RPMI7951 (cell line): ENCODE results near the gene TAP2. TPM values are rescaled to one million over a fixed set of nuclear protein-coding genes. Genes with fewer than 3 reads are reported as not detected.

ENCODE experiments used
- DNase-seq: peaks from one replicate; pipeline ENCODE4 v3.0.0-alpha.2; 2012; ENCODE audit warnings: low read depth
- total RNA-seq: library from RNA; depleted of rRNA; stranded (reverse); fragments of >200 nt; shearing (Covaris generic); gene quantifications from 2 replicates; pipeline ENCODE4 v1.2.3, GENCODE V29; 2014

Gene TAP2
- total RNA-seq, 1 experiment from 2014 or later, result 18.3 TPM

- peak; percentile 63 for DNase-seq
Measured at GRCh38 chr6:32854376-32855178, 16.0 kb upstream of the TAP2 start.

- DNase-seq, result peak; percentile 94
Measured at GRCh38 chr6:32853541-32854375, 15.2 kb upstream of the TAP2 start, which contains the start of the genes PSMB9 and TAP1. Gene PSMB9 (plus strand): TSS chr6:32854192. CDS start chr6:32854230, 38 bp downstream. Gene TAP1 (minus strand): TSS chr6:32853704. CDS start chr6:32853636, 68 bp downstream.

DNA sequence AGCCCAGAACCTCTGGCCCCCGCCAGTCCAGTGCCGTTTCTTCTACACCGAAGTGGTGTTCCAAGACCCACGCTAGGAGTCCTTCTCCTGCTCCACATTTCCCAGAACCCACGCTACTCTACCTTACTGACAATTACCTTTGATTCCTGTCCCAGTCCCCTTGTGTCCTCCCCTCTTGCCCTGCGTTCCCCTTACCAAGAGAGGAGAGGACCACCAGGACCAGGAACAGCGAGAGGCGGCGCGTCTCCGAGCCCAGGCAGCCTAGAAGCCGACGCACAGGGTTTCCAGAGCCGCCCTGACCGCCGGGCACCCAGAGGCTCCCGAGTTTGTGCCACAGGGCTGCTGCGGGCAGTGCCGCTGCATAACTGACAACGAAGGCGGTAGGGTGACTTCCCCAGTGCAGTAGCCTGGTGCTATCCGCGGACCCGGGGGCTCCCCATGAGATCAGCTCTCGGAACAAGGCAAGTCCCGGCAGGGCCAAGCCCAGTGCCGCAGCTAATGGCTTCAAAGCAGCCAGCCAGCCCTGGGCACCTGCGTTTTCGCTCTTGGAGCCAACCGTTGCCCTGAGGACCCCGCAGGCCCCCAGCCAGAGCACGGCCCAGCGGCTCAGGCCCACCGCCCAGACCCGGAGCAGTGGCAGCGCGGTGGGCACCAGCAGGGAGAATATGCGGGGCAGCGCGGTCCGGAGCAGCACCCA lies 14.5 kb upstream of the TAP2 start:
- peak; percentile 51 for DNase-seq

DNA sequence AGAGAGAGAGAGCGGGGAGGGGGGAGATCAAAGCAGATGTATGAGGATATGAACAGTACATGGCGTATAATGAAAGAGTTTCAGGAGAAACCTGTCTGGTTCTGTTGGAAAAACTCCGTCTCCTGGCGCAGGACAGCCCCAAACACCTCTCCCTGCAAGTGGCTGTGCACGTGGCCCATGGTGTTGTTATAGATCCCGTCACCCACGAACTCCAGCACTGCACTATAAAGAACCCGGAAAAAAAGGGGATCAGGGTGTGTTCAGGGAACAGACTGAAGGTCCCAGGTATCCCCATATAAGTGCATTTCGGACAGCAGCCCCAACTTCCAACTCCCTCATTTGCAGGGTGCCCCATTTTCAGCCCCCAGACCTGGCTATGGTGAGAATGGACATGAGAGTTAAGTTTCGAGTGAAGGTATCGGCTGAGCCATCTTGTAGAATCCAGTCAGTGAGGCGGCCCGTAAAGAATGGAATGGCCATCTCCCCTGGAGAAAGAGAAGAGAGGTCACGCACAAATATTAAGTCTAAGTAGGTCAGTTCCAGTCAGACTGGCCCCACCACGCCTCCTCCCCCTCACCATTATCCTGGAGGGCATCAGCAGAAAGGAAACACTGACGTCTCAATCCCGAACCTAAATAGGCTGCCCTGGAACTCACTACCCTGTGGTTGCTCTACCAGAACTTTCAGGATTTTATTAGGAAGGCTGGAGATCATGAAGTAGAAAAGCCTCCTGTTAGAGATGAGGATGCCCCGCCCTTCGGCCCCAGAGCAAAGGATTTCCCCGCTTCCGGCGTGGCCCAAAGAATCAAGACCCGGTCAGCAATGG lies 13.7 kb upstream of the TAP2 start:
- peak; percentile 26 for DNase-seq

DNA sequence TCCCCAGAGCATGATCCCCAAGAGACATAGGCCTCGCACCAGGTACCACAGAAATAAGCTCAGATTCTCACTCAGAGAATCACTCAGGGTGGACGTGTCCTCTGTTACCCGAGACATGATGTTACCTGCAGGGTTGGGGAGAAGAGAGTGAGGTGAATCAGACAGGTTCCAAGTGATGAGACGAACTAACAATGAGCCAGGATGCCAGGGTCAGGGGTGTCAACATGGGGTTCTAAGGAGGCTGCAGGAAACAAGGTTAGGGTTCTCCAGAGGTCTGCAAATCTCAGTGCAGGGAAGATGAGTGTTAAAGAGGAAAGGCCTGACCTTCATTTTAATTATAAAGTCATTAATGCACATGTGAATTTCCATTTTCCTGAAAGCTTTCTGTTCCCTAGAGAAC lies 12.5 kb upstream of the TAP2 start:
- no peak for DNase-seq

- DNase-seq, result no peak
Measured at GRCh38 chr6:32849126-32849525, 10.6 kb upstream of the TAP2 start.

GRCh38 chr6:32847795-32848194 lies 9.3 kb upstream of the TAP2 start:
- DNase-seq, result no peak

DNA sequence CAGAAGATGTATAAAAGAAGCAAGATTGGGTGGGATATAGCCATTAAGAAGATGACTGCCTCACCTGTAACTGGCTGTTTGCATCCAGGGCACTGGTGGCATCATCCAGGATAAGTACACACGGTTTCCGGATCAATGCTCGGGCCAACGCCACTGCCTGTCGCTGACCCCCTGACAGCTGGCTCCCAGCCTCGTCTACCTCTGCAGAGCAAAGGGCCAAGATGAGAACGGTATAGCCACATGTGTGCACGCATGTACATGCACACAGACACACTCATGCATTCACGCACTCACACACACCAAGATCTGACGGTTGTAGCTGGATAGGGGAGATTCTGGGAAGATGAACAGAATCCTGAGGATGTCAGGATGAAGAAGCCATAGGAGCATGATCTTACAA lies 8.5 kb upstream of the TAP2 start:
- DNase-seq, result no peak

- DNase-seq, result no peak
Measured at GRCh38 chr6:32845384-32845884, 6.9 kb upstream of the TAP2 start.

DNA sequence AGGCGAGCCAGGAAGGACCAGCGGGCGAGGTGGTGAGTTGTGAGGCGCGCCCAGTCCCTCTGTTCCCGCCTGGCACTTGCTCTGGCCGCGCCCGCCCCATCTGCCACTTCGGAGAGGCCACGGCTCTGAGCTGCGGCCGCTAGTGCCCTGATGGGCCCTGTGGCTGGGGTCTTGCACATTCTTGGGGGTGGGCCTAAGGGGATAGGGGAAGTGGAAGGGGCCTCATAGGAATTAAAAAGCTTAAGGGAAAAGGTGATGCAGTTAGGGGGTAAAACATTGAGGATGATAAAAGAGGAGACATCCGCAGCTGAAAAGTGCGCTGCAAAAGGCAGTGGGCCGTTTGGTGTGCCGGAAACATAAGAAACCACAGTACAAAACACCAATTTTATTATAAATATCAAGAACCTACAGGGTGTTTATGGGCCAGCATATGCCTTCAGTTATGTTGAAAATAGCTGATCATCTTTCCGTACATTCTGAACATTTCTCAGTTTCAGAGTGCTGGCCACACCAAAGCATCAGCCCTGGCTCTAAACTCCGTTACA lies 6.4 kb upstream of the TAP2 start:
- no peak for DNase-seq

DNA sequence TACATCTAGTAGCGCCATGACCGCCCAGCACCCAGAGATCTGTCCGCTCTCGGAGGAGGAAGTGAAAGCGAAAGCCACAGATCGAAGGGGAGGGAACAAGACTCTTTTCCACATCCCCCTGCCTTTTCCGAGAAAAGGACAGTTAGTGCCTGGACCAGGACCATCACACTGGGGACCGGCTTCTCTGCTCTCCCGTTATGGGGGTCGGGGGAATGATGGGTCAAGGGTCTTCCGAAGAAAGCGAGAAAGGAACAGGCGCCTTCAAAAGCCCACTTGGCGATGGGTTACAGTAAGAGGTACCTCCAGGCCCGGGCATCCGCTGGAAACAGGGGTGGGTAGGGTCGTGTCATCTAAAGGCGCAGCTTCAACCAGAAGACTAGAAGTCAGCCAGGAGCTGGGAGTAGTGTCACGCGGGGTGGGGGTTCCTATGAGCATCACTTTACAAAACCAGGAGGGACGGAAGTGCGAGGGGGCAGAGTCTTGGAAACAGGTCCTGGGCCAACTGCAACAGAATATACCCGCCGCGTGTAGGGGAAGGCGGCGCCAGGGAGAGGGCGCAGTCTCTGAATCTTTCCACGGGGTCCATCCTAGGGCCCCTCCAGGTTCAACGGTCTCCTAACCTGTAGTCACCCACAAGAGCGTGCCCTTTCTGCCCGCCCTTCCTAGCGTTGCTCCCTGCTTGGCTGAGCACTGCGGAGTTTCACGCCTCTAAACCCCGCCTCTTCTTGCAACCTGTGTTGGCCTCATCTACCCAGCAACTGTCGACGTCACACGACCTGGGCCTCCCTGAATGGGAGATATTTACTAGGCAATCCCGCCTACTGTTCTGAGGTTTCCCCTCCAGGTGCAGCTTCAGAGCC lies 5.7 kb upstream of the TAP2 start, which contains the start of gene PSMB8:
PSMB8 (minus strand) TSS at position 69 of the 860 bp plus-strand sequence; CDS start at position 18, 51 bp downstream.
- peak; percentile 92 for DNase-seq

DNA sequence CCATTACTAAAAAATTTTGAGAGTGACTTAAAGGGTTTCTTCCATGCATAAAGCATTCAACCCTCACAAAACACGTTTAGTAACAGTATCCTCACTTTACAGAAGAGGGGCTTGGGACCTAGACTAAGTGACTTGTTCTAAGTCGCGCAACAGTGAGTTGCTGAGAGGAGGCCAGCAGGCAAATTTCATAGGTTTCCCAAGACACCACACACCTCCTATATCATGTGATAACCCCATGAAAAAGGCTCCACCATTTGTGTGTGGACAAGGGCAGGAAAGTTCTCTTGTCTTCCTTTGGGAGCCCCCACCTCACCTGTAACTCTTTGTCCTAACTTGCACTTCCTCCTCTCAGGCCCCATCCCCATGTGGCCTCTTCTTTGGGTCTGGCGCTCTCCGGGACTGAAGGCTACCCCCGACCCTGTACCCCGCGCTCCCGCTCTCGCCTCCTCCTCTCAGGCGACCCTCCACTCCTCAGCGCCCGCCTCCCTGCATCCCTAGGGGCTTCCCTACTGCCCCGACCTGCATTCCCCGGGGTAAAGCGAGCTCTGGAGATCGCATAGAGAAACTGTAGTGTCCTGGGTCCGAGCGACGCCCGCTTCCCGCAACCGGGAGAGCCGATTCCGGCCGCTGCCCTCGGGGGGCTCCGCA lies 4.9 kb upstream of the TAP2 start:
- no peak for DNase-seq

- DNase-seq, result no peak
Measured at GRCh38 chr6:32842690-32843089, 4.2 kb upstream of the TAP2 start.

GRCh38 chr6:32842021-32842650 lies 3.6 kb upstream of the TAP2 start:
- no peak for DNase-seq

DNA sequence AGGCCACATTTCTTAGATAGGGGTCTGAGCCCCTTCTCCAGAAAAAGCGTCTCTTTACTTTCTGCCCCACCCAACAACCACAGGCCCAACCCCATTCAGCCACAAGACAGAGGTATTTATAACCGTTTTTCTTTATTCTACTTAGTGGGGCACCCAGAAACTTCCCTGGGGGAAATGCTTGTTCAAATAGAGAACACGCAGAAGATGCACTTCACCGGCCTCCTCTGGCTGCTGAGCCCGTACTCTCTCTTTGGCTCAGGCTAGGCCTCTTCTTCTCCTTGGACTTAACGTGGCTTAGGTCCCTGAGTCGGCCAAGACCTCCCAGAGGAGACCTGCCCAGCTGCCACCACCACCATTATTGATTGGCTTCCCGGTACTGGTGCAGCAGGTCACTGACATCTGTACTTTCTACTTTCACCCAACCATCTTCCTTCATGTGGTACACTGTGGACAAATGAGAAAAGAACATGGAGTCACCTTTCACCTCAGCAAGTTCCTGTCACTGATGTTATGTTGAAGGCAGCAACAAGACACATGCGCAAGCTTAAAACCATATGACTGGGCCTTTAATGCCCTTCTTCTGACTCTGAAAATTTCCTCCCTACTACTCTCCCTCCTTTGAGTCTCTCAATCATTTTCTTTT lies 2.2 kb upstream of the TAP2 start:
- DNase-seq, result no peak

DNA sequence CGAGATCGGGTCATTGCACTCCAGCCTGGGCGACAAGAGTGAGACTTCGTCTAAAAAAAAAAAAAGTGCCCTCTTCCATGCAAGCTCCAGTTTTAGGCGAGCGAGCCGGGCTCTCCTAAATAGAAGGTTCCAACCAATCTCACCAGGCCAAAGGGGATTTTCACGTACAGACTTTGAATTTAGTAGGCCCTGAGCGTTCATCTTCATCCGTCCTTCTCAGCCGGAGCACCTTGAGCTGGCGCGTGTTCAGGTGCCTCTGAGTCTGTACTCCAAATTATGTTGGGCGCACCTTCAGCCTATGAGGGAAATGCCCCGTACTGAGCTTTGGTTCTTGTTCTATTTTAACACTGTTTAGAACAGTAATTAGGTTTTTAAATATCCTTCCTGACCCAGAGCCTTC lies 817 bp upstream of the TAP2 start:
- no peak for DNase-seq

DNA sequence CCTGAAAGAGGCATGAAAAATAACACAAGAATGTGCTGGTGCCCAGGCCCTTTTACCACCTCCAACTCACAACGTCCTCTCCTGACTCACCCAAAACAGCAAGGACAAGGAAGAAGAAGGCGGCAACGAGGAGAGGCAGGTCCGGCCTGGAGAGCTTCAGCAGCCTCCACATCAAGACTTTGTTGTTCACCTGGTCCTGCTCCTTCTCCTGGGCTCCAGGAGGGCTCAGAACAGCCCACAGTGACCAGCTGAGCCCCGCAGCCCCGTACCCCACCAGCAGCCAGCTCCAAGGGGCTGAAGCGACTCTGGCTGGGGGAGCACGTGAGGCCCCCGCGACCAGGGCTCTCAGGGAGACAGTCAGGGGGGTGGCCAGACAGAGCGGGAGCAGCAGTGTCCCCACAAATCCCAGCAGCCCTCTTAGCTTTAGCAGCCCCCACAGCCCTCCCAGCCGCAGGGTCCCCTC lies 857 bp downstream of the TAP2 start:
- no peak for DNase-seq

GRCh38 chr6:32836873-32837272 lies 1.7 kb downstream of the TAP2 start:
- no peak for DNase-seq
